ENCODE data around the gene DDX54.

DNA sequence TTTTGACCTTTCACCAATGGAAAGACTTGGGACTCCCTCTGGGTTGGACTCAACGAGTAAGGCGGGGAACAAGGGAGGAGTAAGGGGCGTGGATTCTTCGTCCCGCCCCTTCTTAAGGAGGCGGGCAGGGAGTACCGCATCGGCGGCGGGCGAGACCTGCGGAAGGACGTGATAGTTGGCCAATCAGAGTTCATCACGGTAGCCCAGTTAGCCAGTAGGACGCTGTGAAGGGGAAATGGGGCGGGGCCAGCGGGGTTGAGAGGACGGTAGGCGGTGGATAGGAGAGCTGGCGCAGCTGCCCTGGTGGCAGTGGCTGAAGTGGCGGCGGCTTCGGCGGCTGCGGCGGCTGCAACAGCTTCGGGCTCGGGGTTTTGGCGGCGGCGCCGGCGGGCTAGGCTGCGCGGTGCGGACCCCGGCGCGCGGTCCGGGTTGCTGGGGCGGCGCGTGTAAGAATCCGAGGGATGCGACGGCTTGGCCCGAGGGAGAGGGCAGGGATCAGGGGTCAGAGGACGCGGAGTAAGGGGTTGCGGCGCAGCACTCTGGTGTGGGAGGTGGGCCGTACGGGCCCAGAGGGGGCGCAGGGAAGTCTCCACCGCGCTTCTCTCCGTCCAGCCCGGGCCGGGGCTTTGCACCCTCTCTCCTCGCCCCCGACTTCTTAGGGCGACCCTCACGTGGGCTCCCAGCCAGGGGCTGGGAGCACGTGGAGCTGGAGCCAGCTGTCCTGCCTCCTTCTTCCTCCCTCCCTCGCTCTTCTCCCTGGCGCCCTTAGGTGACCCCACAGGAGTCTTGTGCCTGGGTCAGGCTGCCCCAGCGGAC, 36.1 kb upstream of the DDX54 start, which contains the start of gene TPCN1:
- TF ChIP-seq, protein P1, sequence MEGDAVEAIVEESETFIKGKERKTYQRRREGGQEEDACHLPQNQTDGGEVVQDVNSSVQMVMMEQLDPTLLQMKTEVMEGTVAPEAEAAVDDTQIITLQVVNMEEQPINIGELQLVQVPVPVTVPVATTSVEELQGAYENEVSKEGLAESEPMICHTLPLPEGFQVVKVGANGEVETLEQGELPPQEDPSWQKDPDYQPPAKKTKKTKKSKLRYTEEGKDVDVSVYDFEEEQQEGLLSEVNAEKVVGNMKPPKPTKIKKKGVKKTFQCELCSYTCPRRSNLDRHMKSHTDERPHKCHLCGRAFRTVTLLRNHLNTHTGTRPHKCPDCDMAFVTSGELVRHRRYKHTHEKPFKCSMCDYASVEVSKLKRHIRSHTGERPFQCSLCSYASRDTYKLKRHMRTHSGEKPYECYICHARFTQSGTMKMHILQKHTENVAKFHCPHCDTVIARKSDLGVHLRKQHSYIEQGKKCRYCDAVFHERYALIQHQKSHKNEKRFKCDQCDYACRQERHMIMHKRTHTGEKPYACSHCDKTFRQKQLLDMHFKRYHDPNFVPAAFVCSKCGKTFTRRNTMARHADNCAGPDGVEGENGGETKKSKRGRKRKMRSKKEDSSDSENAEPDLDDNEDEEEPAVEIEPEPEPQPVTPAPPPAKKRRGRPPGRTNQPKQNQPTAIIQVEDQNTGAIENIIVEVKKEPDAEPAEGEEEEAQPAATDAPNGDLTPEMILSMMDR (IDR thresholded peaks at IDR 0.05) = peak in 3 of 6 experiments; percentile 6 to 35 (median 22)
- TF ChIP-seq POLR2A (IDR thresholded peaks at IDR 0.05) = peak; percentile 99
